Transverse colon (tissue), 4 donors: ENCODE measurements around the gene MAGEH1. TPM values are rescaled to one million over a fixed set of nuclear protein-coding genes. Genes with fewer than 3 reads are reported as not detected.
"Not testable (repeated sequence)": the region's sequence is repeated elsewhere in the genome, so short reads cannot be mapped to it uniquely, and the experiment has no call there.

Source experiments
- DNase-seq: peaks from one replicate; pipeline ENCODE4 v3.0.0-alpha.2; 2019
- H3K27ac ChIP-seq, 4 donors: fragments of 200-600 bp; sonication (generic); 2 replicates each; pipeline ENCODE4 v1.5.1; 2016 to 2018; ENCODE audit warnings: inconsistent platforms in 4 of 4
- H3K27me3 ChIP-seq: fragments of 200-600 bp; sonication (generic); 2 replicates; pipeline ENCODE4 v1.5.1; 2017; ENCODE audit warnings: inconsistent platforms
- H3K36me3 ChIP-seq, 4 donors: fragments of 200-600 bp; sonication (generic); 2 replicates each; pipeline ENCODE4 v1.5.1; 2017 to 2019; ENCODE audit warnings: inconsistent platforms in 4 of 4
- H3K4me1 ChIP-seq, 4 donors: fragments of 200-600 bp; sonication (generic); 2 replicates each; pipeline ENCODE4 v1.5.1; 2017 to 2020; ENCODE audit warnings: inconsistent platforms in 4 of 4
- H3K4me3 ChIP-seq, 4 donors: fragments of 200-600 bp; sonication (generic); 1 replicate in 1 of 4; 2 replicates in 3 of 4; pipeline versions ENCODE4 v1.5.1 to v1.6.1; 2017 to 2019; ENCODE audit warnings: inconsistent platforms in 4 of 4
- H3K9me3 ChIP-seq, 2 donors: fragments of 200-600 bp; sonication (generic); 2 replicates each; pipeline ENCODE4 v1.5.1; 2017 to 2019; ENCODE audit warnings: inconsistent platforms in 2 of 2
- CTCF ChIP-seq, 5 experiments: fragments of 200-600 bp in 3 of 5; fragments of 450-650 bp in 2 of 5; sonication (generic) in 3 of 5; IDR thresholded peaks; 1 replicate in 2 of 5; 2 replicates in 3 of 5; pipeline ENCODE4 v1.5.1; 2016 to 2017; ENCODE audit warnings: antibody characterized with exemption in 5 of 5, inconsistent platforms in 3 of 5, mild to moderate bottlenecking in 2 of 5, moderate library complexity in 1 of 5
- EP300 ChIP-seq: sonication (generic); formaldehyde crosslinking; IDR thresholded peaks from one replicate; pipeline ENCODE4 v1.6.1; 2017; ENCODE audit warnings: antibody characterized with exemption, low read depth
- POLR2A ChIP-seq: fragments of 450-650 bp; IDR thresholded peaks from one replicate; pipeline ENCODE4 v1.6.1; 2016; ENCODE audit warnings: antibody characterized with exemption, mild to moderate bottlenecking, moderate library complexity
- POLR2AphosphoS5 ChIP-seq, 3 donors: sonication (generic); formaldehyde crosslinking; IDR thresholded peaks; one replicate each; pipeline ENCODE4 v1.6.1; 2016; ENCODE audit warnings: antibody characterized with exemption in 3 of 3
- WGBS, 2 donors: methylation state at CpG; one replicate each; pipeline ENCODE4 v1.1.5; 2018; ENCODE audit warnings: low coverage in 1 of 2; 5-methylcytosine and 5-hydroxymethylcytosine counted together
- in situ Hi-C, 4 donors: fragments of 200-750 bp; cut with MboI; loops; one replicate each; pipeline versions ENCODE4 v1.15.0 to v1.15.1; 2017; ENCODE audit warnings: low sequenced_read_pairs in 3 of 4, low pct_ligation_motif_present in 1 of 4, low pct_unique_long_range_greater_than_20kb in 1 of 4
- intact Hi-C: fragments of 100-400 bp; cut with DNase I; formaldehyde crosslinking; loops from one replicate; pipeline ENCODE4 v1.15.1; 2023; ENCODE audit warnings: low total_unique reads
- total RNA-seq, 4 donors: library from RNA; depleted of rRNA; stranded (reverse); fragments of >200 nt; gene quantifications; one replicate each; pipeline ENCODE4 v1.1.0, GENCODE V29; 2016

MAGEH1 gene, protein sequence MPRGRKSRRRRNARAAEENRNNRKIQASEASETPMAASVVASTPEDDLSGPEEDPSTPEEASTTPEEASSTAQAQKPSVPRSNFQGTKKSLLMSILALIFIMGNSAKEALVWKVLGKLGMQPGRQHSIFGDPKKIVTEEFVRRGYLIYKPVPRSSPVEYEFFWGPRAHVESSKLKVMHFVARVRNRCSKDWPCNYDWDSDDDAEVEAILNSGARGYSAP
- 10 to 100 TPM in 1 of 4 donors, 1 to 10 TPM in 3; 3.0 to 10.6 (median 7.1) TPM for total RNA-seq

DNA sequence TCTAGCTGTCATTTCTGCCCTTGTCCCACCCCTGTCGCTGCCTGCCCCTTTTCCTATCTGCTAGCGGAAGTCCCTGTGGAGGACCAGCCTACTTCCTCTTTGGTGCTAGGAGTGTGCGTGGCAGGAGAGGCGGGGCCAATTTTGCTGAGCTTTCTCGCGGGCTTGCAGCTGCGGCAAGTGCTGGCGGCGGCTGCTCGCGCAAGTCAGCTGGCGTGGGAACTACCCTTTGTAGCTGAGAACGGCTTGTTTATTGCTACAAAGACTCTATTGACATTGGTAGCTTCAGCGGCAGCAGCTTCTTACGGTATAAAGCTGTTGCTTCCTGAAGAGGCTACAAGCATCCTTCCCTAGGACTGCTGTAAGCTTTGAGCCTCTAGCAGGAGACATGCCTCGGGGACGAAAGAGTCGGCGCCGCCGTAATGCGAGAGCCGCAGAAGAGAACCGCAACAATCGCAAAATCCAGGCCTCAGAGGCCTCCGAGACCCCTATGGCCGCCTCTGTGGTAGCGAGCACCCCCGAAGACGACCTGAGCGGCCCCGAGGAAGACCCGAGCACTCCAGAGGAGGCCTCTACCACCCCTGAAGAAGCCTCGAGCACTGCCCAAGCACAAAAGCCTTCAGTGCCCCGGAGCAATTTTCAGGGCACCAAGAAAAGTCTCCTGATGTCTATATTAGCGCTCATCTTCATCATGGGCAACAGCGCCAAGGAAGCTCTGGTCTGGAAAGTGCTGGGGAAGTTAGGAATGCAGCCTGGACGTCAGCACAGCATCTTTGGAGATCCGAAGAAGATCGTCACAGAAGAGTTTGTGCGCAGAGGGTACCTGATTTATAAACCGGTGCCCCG lies at the start of gene MAGEH1:
MAGEH1 (plus strand) TSS at position 138 of the 843 bp plus-strand sequence; CDS start at position 386, 248 bp downstream.
- Histone ChIP-seq H3K9me3 (no peaks in the 10 kb centered on the region), H3K36me3 (no peaks in the 10 kb centered on the region), H3K4me3 (peak within 1 kb of the TSS; percentile 49 to 74 (median 61)), H3K4me1 (no peaks in the 10 kb centered on the region), H3K27ac (peak within 1 kb of the TSS; percentile 87 to 92 (median 88)), H3K27me3 (no peaks in the 10 kb centered on the region)
- TF ChIP-seq POLR2A (peak; percentile 41), EP300 (no peak), POLR2AphosphoS5 (IDR thresholded peaks at IDR 0.05) (peak; percentile 73 to 78 (median 73)), CTCF (IDR thresholded peaks at IDR 0.05) (no peak)
- in situ Hi-C loops (no loop called here), intact Hi-C loops (no loop called here)
- DNase-seq = peak; percentile 84
- WGBS, 2 donors = 40% methylated on average over 43 of the region's 43 CpGs; no CpG with 5 or more reads in 1 of the 2 donors

DNA sequence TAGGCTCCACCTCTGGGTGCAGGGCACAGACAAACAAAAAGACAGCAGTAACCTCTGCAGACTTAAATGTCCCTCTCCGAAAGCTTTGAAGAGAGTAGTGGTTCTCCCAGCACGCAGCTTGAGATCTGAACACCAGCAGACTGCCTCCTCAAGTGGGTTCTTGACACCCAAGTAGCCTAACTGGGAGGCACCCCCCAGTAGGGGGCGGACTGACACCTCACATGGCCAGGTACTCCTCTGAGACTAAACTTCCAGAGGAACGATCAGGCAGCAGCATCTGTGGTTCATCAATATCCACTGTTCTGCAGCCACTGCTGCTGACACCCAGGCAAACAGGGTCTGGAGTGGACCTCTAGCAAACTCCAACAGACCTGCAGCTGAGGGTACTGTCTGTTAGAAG lies 24.8 kb upstream of the MAGEH1 start:
- 71% methylated on average over 4 of the region's 4 CpGs; no CpG with 5 or more reads in 1 of the 2 donors for WGBS, 2 donors
- H3K4me3 ChIP-seq, H3K4me1 ChIP-seq, H3K27ac ChIP-seq, H3K36me3 ChIP-seq, intact Hi-C loops, in situ Hi-C loops, H3K9me3 ChIP-seq, DNase-seq, H3K27me3 ChIP-seq: not testable (repeated sequence)

- H3K4me3 ChIP-seq, H3K4me1 ChIP-seq, in situ Hi-C loops, H3K36me3 ChIP-seq, intact Hi-C loops, H3K9me3 ChIP-seq, DNase-seq, H3K27me3 ChIP-seq, H3K27ac ChIP-seq: not testable (repeated sequence)
- WGBS, 2 donors = 63% methylated on average over 5 of the region's 5 CpGs; no CpG with 5 or more reads in 1 of the 2 donors
Measured at GRCh38 chrX:55443468-55443867, 8.5 kb upstream of the MAGEH1 start.

DNA sequence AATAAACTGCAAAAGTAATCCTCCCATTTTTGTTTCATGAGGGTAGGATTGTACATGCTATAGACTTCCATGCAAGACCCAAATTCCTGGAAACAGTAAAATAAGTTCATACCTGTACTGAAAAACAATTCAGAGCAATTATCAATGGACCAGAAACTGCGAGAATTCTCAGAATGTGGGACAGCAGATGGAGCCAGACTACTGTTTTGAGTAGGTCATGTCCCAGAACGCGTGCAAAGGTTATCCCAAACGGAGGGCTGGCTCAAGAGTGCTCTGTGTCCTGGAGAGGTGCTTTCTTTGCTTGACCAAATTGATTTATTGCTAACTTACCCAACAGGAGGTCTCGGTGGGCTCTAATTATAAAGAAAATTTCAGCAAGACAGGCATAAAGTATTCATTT lies 1.7 kb upstream of the MAGEH1 start:
- no peak overlapping the region for H3K4me3 ChIP-seq
- H3K36me3 ChIP-seq = no peaks in the 10 kb centered on the region
- TF ChIP-seq CTCF (IDR thresholded peaks at IDR 0.05) (no peak), POLR2AphosphoS5 (IDR thresholded peaks at IDR 0.05) (no peak), EP300 (no peak), POLR2A (no peak)
- DNase-seq = no peak
- no peak overlapping the region for H3K27ac ChIP-seq
- H3K9me3 ChIP-seq = no peaks in the 10 kb centered on the region
- H3K27me3 ChIP-seq = no peaks in the 10 kb centered on the region
- 43% methylated on average over 5 of the region's 5 CpGs; no CpG with 5 or more reads in 1 of the 2 donors for WGBS, 2 donors
- in situ Hi-C loops (no loop called here), intact Hi-C loops (no loop called here)
- no peaks in the 10 kb centered on the region for H3K4me1 ChIP-seq

- TF ChIP-seq EP300 (no peak), CTCF (IDR thresholded peaks at IDR 0.05) (no peak), POLR2A (no peak), POLR2AphosphoS5 (IDR thresholded peaks at IDR 0.05) (no peak)
- 55 to 80% methylated on average over 1 to 2 of the region's 2 CpGs for WGBS, 2 donors
- no peaks in the 10 kb centered on the region for H3K9me3 ChIP-seq
- DNase-seq = no peak
- H3K36me3 ChIP-seq = no peaks in the 10 kb centered on the region
- intact Hi-C loops = no loop called here
- H3K4me1 ChIP-seq = no peaks in the 10 kb centered on the region
- H3K4me3 ChIP-seq = peak overlapping the region in 1 of 4 donors; percentile 68
- in situ Hi-C loops = no loop called here
- H3K27ac ChIP-seq = peak overlapping the region in 3 of 4 donors; percentile 87 to 92 (median 88)
- H3K27me3 ChIP-seq = no peaks in the 10 kb centered on the region
Measured at GRCh38 chrX:55451141-55451540, 786 bp upstream of the MAGEH1 start.
